Measurements from ENCODE around the gene FGF1.

The FGF1 gene

GRCh38 chr5:142572006-142572405 lies 113.9 kb downstream of the FGF1 start:
- no peak for DNase-seq (ENCODE audit: low spot score)

- DNase-seq (ENCODE audit: low spot score): no peak
These were observed 114.5 kb downstream of the FGF1 start for GRCh38 chr5:142571371-142571770.

- no peak for DNase-seq (ENCODE audit: low spot score)
These were observed 116.0 kb downstream of the FGF1 start for GRCh38 chr5:142569905-142570304.

GRCh38 chr5:142568996-142569335 lies 116.9 kb downstream of the FGF1 start:
- DNase-seq (ENCODE audit: low spot score): no peak

- DNase-seq (ENCODE audit: low spot score): no peak
These were observed 117.5 kb downstream of the FGF1 start for GRCh38 chr5:142568283-142568995.

- DNase-seq (ENCODE audit: low spot score): no peak
These were observed 124.3 kb downstream of the FGF1 start for GRCh38 chr5:142561486-142562097.

- no peak for DNase-seq (ENCODE audit: low spot score)
These were observed 124.9 kb downstream of the FGF1 start for GRCh38 chr5:142561029-142561428.

GRCh38 chr5:142552107-142552506 lies 133.8 kb downstream of the FGF1 start:
- no peak for DNase-seq (ENCODE audit: low spot score)

- peak; percentile 74 for DNase-seq (ENCODE audit: low spot score)
These were observed 134.4 kb downstream of the FGF1 start for GRCh38 chr5:142551338-142552067.

GRCh38 chr5:142550471-142550870 lies 135.4 kb downstream of the FGF1 start:
- no peak for DNase-seq (ENCODE audit: low spot score)

- no peak for DNase-seq (ENCODE audit: low spot score)
These were observed 136.1 kb downstream of the FGF1 start for GRCh38 chr5:142549834-142550233.

- DNase-seq (ENCODE audit: low spot score): peak; percentile 77
These were observed 137.1 kb downstream of the FGF1 start for GRCh38 chr5:142548739-142549275.

- no peak for DNase-seq (ENCODE audit: low spot score)
These were observed 138.2 kb downstream of the FGF1 start for GRCh38 chr5:142547445-142548380.

GRCh38 chr5:142545650-142546322 lies 140.1 kb downstream of the FGF1 start:
- no peak for DNase-seq (ENCODE audit: low spot score)

- DNase-seq (ENCODE audit: low spot score): no peak
These were observed 140.8 kb downstream of the FGF1 start for GRCh38 chr5:142544946-142545649.

- no peak for DNase-seq (ENCODE audit: low spot score)
These were observed 141.7 kb downstream of the FGF1 start for GRCh38 chr5:142544071-142544753.

- DNase-seq (ENCODE audit: low spot score): no peak
These were observed 143.0 kb downstream of the FGF1 start for GRCh38 chr5:142542906-142543305.
